GM18507 (cell line): ENCODE results near the gene PPP2R2C.

Experiments
- DNase-seq: peaks from one replicate; pipeline ENCODE4 v3.0.0; 2011; ENCODE audit warnings: low read depth; ENCODE audit not compliant: insufficient read length; ENCODE audit errors: extremely low spot score
- FAIRE-seq: peaks from 2 replicates; lab custom pipeline; 2011; peaks lifted over from hg19 to GRCh38; lab: Jason Lieb, UNC

PPP2R2C gene

DNA sequence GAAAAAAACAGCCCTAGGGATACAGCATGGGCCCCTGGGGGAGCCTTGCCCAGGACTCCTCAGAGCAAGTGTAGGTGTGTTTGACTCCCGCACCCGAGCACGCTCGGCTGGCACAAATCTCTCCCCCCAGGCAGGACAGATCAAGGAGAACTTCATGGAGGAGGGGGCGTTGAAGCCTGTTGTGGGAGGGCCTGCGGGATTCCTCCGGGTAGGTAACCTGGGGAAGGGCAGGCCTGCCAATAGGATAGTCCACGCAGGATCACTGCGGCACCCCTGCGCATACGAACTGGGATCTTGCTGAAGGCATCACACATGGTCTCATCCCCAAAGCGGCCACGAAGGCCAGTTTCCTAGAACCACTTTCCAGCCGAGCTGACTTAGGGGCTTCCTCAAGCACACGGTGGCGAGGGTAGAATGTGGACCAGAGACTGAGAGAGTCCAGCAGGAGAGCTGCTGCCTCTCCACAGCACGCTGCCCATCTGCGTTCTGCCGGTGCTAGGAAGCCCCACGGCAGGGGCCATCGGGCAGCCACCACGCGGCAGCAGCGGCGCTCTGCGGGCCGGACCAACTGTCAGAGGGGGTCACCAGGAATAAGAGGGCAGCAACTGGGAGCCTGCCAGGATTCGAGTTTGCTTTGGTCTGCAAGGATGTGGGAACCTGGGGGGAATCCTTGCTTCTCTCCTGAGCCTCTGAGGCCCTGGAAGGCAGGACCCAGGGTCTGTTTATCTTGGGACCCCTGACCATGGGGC lies 145.9 kb downstream of the PPP2R2C start:
- no peak for FAIRE-seq

GRCh38 chr4:6325788-6326290 lies 146.6 kb downstream of the PPP2R2C start:
- DNase-seq (no peak), FAIRE-seq (no peak)

More for the DNA sequence above, 145.9 kb downstream of the PPP2R2C start:
- DNase-seq: no peak

- FAIRE-seq (no peak), DNase-seq (no peak)
These were observed 147.2 kb downstream of the PPP2R2C start for GRCh38 chr4:6324999-6325787.

DNA sequence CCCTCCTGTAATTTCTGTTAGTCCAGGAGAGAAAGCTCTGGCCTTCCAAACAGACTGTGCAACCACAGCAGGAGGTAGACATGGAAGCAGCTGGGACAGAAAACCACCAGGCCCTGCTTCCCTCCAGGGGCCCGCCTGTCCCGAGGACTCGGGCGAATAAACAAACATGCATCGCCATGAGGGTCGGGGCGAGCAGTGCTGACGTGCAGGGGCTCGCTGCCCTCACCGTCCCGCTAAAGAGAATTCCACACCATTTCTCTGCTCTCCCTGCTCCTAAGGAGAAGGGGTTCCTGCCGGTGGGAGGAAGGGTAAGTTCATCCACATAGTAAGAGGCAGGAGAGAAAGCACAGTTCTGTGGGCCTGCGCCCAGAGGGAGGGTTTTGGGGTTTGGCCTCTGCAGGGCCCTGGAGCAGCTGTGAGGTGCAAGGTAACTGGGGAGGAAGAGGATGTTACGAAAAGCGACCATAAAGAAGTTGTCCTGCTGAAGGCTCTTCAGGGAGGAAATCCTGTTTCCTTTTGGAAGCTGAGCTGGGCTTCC lies 147.9 kb downstream of the PPP2R2C start:
- no peak for DNase-seq
- FAIRE-seq: no peak

DNA sequence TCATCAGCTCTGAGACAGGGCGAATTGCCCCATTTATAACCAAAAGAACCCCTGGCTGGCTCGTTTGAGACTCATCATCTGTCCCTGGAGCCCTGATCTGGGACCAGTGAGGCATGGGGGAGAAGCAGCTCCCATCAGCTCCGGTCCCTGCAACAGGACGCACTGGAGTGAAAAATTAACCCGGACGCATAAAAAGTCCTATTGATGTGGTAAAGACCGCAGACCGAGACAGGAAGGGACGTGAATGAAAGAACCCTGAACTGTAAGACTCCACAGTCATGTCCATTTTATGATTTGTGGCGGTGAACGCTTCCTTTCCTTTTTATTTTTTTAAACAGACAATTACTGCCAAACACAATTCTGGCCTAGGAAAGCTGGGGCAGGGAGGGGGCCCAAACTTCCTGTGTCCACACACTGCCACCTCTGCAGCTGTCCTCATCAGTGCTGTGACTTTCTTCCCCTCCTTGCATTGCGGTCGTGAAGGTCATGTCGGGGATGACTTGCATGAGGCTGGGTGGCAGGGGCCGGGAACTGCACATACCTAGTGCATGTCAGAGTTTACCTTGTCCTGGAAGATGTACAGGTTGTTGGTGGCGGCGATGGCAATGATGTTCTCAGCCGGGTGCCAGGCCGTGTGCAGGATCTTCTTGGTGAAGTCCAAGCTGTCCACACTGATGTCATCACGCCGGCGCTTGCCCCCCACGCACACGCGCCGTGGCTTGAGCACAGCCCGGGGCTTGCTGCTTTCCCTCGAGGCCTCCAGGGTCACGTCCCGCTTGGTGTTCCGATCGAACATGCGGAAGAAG lies 149.4 kb downstream of the PPP2R2C start:
- no peak for DNase-seq
- peak; percentile 44 for FAIRE-seq

GRCh38 chr4:6322067-6322760 lies 150.2 kb downstream of the PPP2R2C start:
- FAIRE-seq (no peak), DNase-seq (no peak)

- no peak for FAIRE-seq
- DNase-seq: no peak
These were observed 151.1 kb downstream of the PPP2R2C start for GRCh38 chr4:6321361-6321760.

DNA sequence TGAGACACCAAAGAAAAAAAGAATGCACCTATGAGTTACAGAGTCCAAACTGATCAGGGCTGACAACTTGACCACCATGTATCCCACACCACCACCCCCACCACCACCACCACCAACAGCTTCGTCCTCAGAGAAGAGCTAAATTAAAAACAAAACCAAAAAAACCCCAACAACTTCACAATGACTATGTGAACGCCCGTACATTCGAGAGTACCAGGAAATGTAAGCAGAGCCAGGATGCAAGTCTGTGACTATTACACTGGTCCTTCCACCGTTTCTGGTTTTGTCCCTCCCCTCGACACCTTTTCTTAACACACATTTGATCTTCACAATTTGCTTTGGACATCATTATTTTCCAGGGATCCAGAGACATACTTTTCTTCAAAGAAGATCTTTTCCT lies 151.8 kb downstream of the PPP2R2C start:
- FAIRE-seq (no peak), DNase-seq (no peak)

DNA sequence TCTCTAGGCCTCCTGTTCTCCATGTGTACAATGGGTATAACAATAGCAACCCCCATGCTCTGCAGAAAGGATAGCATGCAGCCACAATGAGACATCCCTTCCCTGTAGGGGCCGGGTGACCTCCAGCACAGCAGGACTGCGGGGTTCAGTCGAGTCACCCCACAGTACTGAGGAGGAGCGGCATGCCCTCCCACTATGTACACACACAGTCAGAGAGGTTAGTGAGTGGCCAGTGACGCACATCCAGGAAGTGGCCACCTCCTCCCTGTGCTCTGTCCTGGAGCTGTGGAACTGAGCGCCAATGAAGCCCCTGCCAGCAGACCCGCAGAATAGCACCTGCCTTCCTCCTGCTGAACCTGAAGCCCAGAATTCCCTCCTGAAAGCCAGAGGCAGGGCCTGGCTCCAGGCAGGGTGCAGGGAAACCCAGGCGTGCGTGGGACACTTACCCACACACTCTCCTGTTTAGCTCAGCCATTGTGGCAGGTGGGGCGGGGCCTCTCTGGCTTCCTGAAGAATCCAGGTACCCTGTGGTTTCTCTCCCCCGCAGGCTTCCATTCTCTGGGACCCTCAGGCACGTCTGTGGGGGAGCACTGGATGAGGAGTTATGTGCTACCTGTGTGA lies 152.8 kb downstream of the PPP2R2C start:
- FAIRE-seq (no peak), DNase-seq (no peak)

DNA sequence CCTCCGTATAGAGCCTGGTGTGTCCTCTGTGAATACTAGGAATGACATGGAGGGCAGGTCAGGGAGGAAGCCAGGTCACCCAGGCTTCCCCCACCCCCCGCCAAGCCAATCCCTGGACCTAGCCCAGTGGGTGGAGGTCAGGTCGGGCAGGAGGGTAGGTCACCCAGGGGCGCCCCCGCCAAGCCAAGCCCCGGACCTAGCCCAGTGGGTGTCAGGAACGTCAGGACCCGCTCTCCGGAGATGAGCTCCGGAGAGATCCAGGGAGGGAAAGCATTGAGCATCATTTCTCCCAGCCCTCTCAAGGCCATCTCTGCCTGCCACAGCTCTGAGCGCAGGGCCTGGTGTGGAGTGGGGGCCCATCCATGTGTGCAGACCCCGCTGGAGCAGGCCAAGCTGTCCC lies 154.2 kb downstream of the PPP2R2C start:
- DNase-seq (no peak), FAIRE-seq (no peak)

GRCh38 chr4:6316461-6317003 lies 155.9 kb downstream of the PPP2R2C start:
- DNase-seq (no peak), FAIRE-seq (no peak)

DNA sequence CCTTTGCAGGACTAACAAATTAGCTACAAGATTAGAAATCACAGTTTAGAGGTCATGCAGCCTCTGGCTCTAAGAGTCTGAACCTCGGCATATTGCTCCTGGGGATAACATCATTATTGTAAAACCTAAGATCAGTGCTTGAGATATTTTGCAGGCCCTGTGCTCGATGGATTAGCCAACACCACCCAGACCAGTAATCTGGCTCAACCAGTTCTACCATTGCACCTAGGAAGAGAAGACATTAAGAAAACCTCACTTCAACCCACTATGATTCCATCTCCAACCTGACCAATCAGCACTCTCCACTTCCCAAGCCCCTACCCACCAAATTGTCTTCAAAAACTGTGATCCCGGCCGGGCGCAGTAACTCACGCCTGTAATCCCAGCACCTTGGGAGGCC lies 159.2 kb downstream of the PPP2R2C start:
- DNase-seq (no peak), FAIRE-seq (no peak)

- FAIRE-seq: no peak
These were observed 162.6 kb downstream of the PPP2R2C start for GRCh38 chr4:6309777-6310176.

GRCh38 chr4:6308899-6309643 lies 163.3 kb downstream of the PPP2R2C start:
- DNase-seq (no peak), FAIRE-seq (no peak)

More at GRCh38 chr4:6309777-6310176, 162.6 kb downstream of the PPP2R2C start:
- no peak for DNase-seq

DNA sequence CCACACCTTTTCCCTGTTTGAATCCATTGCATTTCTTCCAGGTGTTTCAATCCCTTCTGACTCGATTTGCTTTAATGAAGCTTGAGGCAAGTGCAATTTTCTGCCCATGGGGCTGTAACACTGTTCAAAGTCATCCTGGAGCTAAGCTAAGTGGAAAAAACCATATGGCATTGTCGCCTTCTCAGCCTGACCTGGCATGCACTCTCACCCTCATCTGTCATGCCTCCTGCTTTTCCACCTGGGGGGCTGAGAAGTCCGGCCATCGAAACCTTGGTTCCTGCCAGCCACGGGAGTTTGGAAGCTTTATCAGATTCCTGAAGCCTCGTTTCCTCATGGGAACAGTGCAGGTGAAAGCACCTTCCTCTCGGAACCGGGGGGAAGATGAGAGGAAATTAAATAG lies 164.5 kb downstream of the PPP2R2C start:
- DNase-seq (no peak), FAIRE-seq (no peak)

DNA sequence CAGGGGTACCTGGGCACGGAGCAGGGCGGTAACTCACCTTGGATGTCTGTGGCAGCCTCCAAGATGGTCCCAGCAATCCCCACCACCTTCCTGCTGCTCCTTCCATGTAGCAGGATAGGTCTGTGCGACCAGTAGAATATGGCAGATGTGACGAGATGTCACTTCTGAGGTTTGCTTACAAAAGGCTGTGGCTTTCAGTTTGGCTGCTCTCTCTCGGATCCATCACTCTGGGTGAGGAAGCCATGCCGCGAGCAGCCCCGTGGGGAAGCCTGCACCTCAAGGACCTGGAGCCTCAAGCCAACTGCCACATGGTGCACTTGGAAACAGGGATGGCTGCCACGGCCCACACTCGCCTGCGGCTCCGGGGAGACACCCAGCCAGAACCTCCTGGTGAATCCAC lies 165.2 kb downstream of the PPP2R2C start:
- no peak for DNase-seq
- FAIRE-seq: no peak

- no peak for FAIRE-seq
- no peak for DNase-seq
These were observed 166.1 kb downstream of the PPP2R2C start for GRCh38 chr4:6306299-6306698.

DNA sequence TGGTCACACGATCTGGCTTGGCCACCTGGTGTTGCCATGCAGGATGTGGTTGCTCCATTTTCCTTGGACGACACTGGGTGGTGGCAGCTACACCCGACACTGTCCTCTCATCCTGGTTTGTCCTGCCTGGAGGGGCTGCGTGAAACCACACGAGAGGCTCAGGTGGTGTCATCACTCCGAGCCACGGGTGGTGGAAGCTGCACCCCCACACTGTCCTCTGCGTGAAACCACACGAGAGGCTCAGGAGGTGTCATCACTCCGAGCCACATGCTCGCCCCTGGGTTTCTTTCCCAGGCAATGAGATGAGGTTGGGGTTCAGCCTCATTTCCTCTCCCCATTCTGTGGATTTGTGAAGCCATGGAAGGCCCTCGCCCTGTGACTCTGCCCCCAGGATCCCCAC lies 168.5 kb downstream of the PPP2R2C start:
- no peak for FAIRE-seq
- no peak for DNase-seq
